K562 (cell line): ENCODE results near the gene MIS18A.

Experiments used
- BHLHE40 ChIP-seq: IDR thresholded peaks from 2 replicates; pipeline ENCODE4 v1.6.1; 2011; ENCODE audit warnings: low read length, improper control_type of control experiment
- GABPA ChIP-seq: fragments of 200-800 bp; sonication (Bioruptor generic); conservative IDR thresholded peaks from 2 replicates; pipeline ENCODE4 v1.6.1; 2016; ENCODE audit warnings: low read depth, missing genetic modification characterization, missing compliant biosample characterization
- GTF2F1 ChIP-seq: IDR thresholded peaks from 2 replicates; pipeline ENCODE4 v1.6.1; 2011; ENCODE audit warnings: low read depth, low read length, improper control_type of control experiment
- MXI1 ChIP-seq: IDR thresholded peaks from 2 replicates; pipeline ENCODE4 v1.6.1; 2011; ENCODE audit warnings: low read depth, mild to moderate bottlenecking, improper control_type of control experiment, low read length
- POLR2AphosphoS5 ChIP-seq: IDR thresholded peaks from 2 replicates; pipeline ENCODE4 v1.6.1; 2011; ENCODE audit warnings: mild to moderate bottlenecking, low read depth, low read length, moderate library complexity; ENCODE audit not compliant: control insufficient read depth, insufficient read depth
- TARDBP ChIP-seq: fragments of 450-650 bp; IDR thresholded peaks from 2 replicates; pipeline ENCODE4 v1.6.1; 2016
- TBL1XR1 ChIP-seq, 2 experiments: IDR thresholded peaks; 2 replicates each; pipeline ENCODE4 v1.6.1; 2012; ENCODE audit warnings: improper control_type of control experiment in 2 of 2, low read length in 2 of 2, mild to moderate bottlenecking in 1 of 2
- ZNF324 ChIP-seq: fragments of 250-450 bp; sonication (Bioruptor Pico); IDR thresholded peaks from 2 replicates; pipeline ENCODE4 v1.4.0; 2020; ENCODE audit warnings: mild to moderate bottlenecking
- TF ChIP-seq, protein P1 (sequence below): sonication (generic); formaldehyde crosslinking; IDR thresholded peaks from 2 replicates; pipeline ENCODE4 v1.5.0; 2020; ENCODE audit warnings: missing genetic modification reagents
- TF ChIP-seq, protein P2 (sequence below): sonication (generic); formaldehyde crosslinking; IDR thresholded peaks from 2 replicates; pipeline ENCODE4 v1.8.0; 2023; ENCODE audit warnings: mild to moderate bottlenecking, missing genetic modification reagents
- TF ChIP-seq, protein P3 (sequence below), 3 experiments: IDR thresholded peaks in 2 of 3; conservative IDR thresholded peaks in 1 of 3; 2 replicates each; pipeline ENCODE4 v1.5.1; 2011 to 2012; ENCODE audit warnings: low read length in 3 of 3, mild to moderate bottlenecking in 3 of 3, control low read depth in 2 of 3, improper control_type of control experiment in 1 of 3, inconsistent platforms in 1 of 3, low read depth in 1 of 3, mixed read lengths in 1 of 3, moderate library complexity in 1 of 3; ENCODE audit not compliant: insufficient read depth in 2 of 3
- TF ChIP-seq, protein P4 (sequence below): fragments of 450-650 bp; IDR thresholded peaks from 2 replicates; pipeline ENCODE4 v1.6.1; 2018; ENCODE audit not compliant: partially characterized antibody

DNA sequence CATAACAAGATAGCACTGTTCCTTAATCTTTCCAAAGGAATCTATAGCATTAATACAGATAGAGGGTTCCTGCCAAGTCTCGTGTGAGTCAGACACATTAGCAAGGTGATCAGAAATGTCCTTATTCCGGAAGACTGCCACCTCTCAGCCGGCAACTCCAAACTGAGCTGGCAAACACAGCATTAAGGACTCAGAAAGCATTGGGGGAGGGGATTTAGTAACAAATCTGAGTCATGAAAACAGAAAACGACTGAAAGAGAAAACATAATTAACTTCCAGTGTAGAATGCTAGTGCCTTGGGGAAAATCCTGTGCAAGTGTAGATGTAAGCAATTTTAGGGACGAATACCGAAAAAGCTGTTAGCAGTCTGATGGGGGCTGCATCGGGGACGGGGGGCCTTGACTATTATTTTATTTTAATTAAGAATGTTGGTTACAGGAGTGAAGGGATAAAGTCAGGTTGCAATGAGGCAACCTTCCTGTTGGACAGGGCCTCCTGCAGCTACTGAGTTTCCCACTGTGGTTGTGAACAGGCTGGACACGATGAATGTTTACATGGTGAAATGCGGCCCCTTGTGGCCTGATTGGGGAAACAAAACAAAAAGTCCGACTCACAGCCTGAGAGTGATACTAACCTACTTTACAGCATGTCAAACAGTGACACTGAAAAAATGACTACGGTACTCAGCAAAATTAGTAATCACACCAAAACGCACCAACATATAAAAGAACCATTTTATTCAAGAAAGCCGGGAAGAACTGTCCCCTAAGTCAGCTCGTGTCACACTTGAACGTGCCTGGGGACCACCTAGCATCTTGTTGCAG is 20.7 kb downstream of the MIS18A start:
- TF ChIP-seq, protein P1, sequence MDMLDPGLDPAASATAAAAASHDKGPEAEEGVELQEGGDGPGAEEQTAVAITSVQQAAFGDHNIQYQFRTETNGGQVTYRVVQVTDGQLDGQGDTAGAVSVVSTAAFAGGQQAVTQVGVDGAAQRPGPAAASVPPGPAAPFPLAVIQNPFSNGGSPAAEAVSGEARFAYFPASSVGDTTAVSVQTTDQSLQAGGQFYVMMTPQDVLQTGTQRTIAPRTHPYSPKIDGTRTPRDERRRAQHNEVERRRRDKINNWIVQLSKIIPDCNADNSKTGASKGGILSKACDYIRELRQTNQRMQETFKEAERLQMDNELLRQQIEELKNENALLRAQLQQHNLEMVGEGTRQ (CRISPR knock-in tag), result no peak
- no peak for TF ChIP-seq MXI1
- no peak for TF ChIP-seq TARDBP
- TF ChIP-seq GABPA (tag), result no peak
- no peak for TF ChIP-seq GTF2F1
- TF ChIP-seq POLR2AphosphoS5, result no peak
- TF ChIP-seq, protein P2, sequence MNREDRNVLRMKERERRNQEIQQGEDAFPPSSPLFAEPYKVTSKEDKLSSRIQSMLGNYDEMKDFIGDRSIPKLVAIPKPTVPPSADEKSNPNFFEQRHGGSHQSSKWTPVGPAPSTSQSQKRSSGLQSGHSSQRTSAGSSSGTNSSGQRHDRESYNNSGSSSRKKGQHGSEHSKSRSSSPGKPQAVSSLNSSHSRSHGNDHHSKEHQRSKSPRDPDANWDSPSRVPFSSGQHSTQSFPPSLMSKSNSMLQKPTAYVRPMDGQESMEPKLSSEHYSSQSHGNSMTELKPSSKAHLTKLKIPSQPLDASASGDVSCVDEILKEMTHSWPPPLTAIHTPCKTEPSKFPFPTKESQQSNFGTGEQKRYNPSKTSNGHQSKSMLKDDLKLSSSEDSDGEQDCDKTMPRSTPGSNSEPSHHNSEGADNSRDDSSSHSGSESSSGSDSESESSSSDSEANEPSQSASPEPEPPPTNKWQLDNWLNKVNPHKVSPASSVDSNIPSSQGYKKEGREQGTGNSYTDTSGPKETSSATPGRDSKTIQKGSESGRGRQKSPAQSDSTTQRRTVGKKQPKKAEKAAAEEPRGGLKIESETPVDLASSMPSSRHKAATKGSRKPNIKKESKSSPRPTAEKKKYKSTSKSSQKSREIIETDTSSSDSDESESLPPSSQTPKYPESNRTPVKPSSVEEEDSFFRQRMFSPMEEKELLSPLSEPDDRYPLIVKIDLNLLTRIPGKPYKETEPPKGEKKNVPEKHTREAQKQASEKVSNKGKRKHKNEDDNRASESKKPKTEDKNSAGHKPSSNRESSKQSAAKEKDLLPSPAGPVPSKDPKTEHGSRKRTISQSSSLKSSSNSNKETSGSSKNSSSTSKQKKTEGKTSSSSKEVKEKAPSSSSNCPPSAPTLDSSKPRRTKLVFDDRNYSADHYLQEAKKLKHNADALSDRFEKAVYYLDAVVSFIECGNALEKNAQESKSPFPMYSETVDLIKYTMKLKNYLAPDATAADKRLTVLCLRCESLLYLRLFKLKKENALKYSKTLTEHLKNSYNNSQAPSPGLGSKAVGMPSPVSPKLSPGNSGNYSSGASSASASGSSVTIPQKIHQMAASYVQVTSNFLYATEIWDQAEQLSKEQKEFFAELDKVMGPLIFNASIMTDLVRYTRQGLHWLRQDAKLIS (CRISPR knock-in tag), result no peak
- no peak for TF ChIP-seq ZNF324 (CRISPR knock-in tag)
- TF ChIP-seq, protein P3, sequence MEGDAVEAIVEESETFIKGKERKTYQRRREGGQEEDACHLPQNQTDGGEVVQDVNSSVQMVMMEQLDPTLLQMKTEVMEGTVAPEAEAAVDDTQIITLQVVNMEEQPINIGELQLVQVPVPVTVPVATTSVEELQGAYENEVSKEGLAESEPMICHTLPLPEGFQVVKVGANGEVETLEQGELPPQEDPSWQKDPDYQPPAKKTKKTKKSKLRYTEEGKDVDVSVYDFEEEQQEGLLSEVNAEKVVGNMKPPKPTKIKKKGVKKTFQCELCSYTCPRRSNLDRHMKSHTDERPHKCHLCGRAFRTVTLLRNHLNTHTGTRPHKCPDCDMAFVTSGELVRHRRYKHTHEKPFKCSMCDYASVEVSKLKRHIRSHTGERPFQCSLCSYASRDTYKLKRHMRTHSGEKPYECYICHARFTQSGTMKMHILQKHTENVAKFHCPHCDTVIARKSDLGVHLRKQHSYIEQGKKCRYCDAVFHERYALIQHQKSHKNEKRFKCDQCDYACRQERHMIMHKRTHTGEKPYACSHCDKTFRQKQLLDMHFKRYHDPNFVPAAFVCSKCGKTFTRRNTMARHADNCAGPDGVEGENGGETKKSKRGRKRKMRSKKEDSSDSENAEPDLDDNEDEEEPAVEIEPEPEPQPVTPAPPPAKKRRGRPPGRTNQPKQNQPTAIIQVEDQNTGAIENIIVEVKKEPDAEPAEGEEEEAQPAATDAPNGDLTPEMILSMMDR (IDR thresholded peaks at IDR 0.05 in 2 of 3, conservative IDR thresholded peaks at IDR 0.05 in 1 of 3; ENCODE audit: insufficient read depth in 2 of 3, low read depth in 1 of 3, low read length in 3 of 3), result peak; percentile 87 to 94 (median 91)
- TF ChIP-seq BHLHE40, result no peak
- TF ChIP-seq TBL1XR1 (IDR thresholded peaks at IDR 0.05; ENCODE audit: low read length in 2 of 2), result no peak
- TF ChIP-seq, protein P4, sequence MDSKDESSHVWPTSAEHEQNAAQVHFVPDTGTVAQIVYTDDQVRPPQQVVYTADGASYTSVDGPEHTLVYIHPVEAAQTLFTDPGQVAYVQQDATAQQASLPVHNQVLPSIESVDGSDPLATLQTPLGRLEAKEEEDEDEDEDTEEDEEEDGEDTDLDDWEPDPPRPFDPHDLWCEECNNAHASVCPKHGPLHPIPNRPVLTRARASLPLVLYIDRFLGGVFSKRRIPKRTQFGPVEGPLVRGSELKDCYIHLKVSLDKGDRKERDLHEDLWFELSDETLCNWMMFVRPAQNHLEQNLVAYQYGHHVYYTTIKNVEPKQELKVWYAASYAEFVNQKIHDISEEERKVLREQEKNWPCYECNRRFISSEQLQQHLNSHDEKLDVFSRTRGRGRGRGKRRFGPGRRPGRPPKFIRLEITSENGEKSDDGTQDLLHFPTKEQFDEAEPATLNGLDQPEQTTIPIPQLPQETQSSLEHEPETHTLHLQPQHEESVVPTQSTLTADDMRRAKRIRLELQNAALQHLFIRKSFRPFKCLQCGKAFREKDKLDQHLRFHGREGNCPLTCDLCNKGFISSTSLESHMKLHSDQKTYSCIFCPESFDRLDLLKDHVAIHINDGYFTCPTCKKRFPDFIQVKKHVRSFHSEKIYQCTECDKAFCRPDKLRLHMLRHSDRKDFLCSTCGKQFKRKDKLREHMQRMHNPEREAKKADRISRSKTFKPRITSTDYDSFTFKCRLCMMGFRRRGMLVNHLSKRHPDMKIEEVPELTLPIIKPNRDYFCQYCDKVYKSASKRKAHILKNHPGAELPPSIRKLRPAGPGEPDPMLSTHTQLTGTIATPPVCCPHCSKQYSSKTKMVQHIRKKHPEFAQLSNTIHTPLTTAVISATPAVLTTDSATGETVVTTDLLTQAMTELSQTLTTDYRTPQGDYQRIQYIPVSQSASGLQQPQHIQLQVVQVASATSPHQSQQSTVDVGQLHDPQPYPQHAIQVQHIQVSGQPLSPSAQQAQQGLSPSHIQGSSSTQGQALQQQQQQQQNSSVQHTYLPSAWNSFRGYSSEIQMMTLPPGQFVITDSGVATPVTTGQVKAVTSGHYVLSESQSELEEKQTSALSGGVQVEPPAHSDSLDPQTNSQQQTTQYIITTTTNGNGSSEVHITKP, result no peak
